ENCODE results near the gene PLCXD1.
"Not testable (repeated sequence)": the region's sequence is repeated elsewhere in the genome, so short reads cannot be mapped to it uniquely, and the experiment has no call there.

DNA sequence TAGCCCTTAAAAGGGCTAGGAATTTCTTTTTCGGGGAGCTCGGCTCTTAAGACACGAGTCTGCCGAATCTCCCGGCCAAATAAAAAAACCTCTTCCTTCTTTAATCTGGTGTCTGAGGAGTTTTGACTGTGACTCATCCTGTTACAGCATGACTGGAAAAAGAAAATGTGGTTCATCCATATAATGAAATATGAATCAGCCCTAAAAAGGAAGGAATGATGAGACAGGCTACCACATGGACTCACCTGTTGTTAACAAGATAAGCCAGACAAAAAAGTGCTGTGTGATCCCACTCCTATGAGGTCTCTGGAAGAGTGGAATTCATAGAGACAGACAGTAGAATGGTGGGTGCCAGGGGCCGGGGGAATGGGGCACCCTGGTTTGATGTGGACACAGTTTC lies 45.0 kb upstream of the PLCXD1 start:
- TF ChIP-seq CEBPB (IDR thresholded peaks at IDR 0.05); POLR2A (IDR thresholded peaks at IDR 0.05; ENCODE audit: low read length); POLR2AphosphoS2 (conservative IDR thresholded peaks at IDR 0.05; ENCODE audit: low read length); RFX5 (IDR thresholded peaks at IDR 0.05); EP300 (IDR thresholded peaks at IDR 0.05); ESRRA (IDR thresholded peaks at IDR 0.05; ENCODE audit: borderline replicate concordance, low read length); BHLHE40 (IDR thresholded peaks at IDR 0.05; ENCODE audit: low read depth, low read length): not testable (repeated sequence)
- TF ChIP-seq, protein P1, sequence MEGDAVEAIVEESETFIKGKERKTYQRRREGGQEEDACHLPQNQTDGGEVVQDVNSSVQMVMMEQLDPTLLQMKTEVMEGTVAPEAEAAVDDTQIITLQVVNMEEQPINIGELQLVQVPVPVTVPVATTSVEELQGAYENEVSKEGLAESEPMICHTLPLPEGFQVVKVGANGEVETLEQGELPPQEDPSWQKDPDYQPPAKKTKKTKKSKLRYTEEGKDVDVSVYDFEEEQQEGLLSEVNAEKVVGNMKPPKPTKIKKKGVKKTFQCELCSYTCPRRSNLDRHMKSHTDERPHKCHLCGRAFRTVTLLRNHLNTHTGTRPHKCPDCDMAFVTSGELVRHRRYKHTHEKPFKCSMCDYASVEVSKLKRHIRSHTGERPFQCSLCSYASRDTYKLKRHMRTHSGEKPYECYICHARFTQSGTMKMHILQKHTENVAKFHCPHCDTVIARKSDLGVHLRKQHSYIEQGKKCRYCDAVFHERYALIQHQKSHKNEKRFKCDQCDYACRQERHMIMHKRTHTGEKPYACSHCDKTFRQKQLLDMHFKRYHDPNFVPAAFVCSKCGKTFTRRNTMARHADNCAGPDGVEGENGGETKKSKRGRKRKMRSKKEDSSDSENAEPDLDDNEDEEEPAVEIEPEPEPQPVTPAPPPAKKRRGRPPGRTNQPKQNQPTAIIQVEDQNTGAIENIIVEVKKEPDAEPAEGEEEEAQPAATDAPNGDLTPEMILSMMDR (IDR thresholded peaks at IDR 0.05), result not testable (repeated sequence)
- TF ChIP-seq, protein P2, sequence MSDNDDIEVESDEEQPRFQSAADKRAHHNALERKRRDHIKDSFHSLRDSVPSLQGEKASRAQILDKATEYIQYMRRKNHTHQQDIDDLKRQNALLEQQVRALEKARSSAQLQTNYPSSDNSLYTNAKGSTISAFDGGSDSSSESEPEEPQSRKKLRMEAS (IDR thresholded peaks at IDR 0.05), result not testable (repeated sequence)
- TF ChIP-seq, protein P3, sequence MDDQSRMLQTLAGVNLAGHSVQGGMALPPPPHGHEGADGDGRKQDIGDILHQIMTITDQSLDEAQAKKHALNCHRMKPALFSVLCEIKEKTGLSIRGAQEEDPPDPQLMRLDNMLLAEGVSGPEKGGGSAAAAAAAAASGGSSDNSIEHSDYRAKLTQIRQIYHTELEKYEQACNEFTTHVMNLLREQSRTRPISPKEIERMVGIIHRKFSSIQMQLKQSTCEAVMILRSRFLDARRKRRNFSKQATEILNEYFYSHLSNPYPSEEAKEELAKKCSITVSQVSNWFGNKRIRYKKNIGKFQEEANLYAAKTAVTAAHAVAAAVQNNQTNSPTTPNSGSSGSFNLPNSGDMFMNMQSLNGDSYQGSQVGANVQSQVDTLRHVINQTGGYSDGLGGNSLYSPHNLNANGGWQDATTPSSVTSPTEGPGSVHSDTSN (IDR thresholded peaks at IDR 0.05), result not testable (repeated sequence)

Measured in A549 (cell line).